C4-2B (cell line): ENCODE results near the gene COQ5.

Experiments
- ZFX ChIP-seq: fragments of 450-650 bp; IDR thresholded peaks from 2 replicates; pipeline ENCODE4 v1.6.1; 2017
- TF ChIP-seq, protein P1 (sequence below): fragments of 450-650 bp; conservative IDR thresholded peaks from 2 replicates; pipeline ENCODE4 v1.5.1; 2017; ENCODE audit warnings: mild to moderate bottlenecking

- TF ChIP-seq, protein P1, sequence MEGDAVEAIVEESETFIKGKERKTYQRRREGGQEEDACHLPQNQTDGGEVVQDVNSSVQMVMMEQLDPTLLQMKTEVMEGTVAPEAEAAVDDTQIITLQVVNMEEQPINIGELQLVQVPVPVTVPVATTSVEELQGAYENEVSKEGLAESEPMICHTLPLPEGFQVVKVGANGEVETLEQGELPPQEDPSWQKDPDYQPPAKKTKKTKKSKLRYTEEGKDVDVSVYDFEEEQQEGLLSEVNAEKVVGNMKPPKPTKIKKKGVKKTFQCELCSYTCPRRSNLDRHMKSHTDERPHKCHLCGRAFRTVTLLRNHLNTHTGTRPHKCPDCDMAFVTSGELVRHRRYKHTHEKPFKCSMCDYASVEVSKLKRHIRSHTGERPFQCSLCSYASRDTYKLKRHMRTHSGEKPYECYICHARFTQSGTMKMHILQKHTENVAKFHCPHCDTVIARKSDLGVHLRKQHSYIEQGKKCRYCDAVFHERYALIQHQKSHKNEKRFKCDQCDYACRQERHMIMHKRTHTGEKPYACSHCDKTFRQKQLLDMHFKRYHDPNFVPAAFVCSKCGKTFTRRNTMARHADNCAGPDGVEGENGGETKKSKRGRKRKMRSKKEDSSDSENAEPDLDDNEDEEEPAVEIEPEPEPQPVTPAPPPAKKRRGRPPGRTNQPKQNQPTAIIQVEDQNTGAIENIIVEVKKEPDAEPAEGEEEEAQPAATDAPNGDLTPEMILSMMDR = no peak
- no peak for TF ChIP-seq ZFX
These were observed 53.3 kb downstream of the COQ5 start for GRCh38 chr12:120475643-120476042.
